Loucy (cell line): ENCODE results near the gene ZNF593.

Experiments
- EZH2phosphoT487 ChIP-seq: fragments of 200-600 bp; IDR thresholded peaks from 2 replicates; pipeline ENCODE4 v1.6.1; 2018; ENCODE audit warnings: antibody characterized with exemption, mild to moderate bottlenecking, moderate library complexity, borderline replicate concordance
- TF ChIP-seq, protein P1 (sequence below): fragments of 200-600 bp; sonication (generic); conservative IDR thresholded peaks from 2 replicates; pipeline ENCODE4 v1.5.1; 2014; ENCODE audit warnings: mild to moderate bottlenecking, antibody characterized with exemption, low read length

DNA sequence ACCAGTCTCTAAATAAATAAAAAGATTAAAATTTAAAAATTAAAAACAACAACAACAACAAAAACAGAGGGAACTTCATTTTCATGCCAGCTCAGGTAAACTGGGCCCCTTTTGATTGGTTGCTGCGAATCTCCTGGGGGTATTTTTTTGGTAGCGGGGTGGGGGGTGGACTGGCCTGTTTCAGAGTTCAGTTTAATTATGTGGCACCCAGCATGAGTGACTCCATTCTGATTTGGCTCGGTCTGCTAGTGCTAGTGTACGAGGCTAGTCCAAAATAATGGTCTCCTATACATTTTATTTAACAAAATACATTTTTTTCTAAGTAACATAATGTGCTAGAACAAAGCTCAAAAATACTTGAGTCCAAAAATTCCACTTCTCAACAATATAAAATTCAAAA, 39.9 kb upstream of the ZNF593 start:
- TF ChIP-seq, protein P1, sequence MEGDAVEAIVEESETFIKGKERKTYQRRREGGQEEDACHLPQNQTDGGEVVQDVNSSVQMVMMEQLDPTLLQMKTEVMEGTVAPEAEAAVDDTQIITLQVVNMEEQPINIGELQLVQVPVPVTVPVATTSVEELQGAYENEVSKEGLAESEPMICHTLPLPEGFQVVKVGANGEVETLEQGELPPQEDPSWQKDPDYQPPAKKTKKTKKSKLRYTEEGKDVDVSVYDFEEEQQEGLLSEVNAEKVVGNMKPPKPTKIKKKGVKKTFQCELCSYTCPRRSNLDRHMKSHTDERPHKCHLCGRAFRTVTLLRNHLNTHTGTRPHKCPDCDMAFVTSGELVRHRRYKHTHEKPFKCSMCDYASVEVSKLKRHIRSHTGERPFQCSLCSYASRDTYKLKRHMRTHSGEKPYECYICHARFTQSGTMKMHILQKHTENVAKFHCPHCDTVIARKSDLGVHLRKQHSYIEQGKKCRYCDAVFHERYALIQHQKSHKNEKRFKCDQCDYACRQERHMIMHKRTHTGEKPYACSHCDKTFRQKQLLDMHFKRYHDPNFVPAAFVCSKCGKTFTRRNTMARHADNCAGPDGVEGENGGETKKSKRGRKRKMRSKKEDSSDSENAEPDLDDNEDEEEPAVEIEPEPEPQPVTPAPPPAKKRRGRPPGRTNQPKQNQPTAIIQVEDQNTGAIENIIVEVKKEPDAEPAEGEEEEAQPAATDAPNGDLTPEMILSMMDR: no peak
- TF ChIP-seq EZH2phosphoT487: no peak
